Superior temporal gyrus (tissue), 1 donor: ENCODE data around the gene YBX2.
A peak's percentile ranks its signal among the peaks of the same experiment; 100 is the strongest.

Experiments used
- DNase-seq: peaks from one replicate; pipeline ENCODE4 v3.0.0-alpha.2; 2016; ENCODE audit errors: extremely low spot score

Gene YBX2

GRCh38 chr17:7322520-7323194 lies 28.2 kb upstream of the YBX2 start:
- no peak for DNase-seq

- no peak for DNase-seq
These were observed 27.0 kb upstream of the YBX2 start for GRCh38 chr17:7321466-7321865.

GRCh38 chr17:7318121-7318860 lies 23.9 kb upstream of the YBX2 start:
- no peak for DNase-seq

- no peak for DNase-seq
These were observed 22.8 kb upstream of the YBX2 start for GRCh38 chr17:7317161-7317803.

- DNase-seq = no peak
These were observed 21.3 kb upstream of the YBX2 start for GRCh38 chr17:7315570-7316235.

GRCh38 chr17:7314719-7315569 lies 20.5 kb upstream of the YBX2 start, which contains the start of gene GPS2:
Gene GPS2 (minus strand): TSS chr17:7315360. CDS start chr17:7315052, 308 bp downstream.
- DNase-seq = peak; percentile 84

GRCh38 chr17:7313890-7314718 lies 19.7 kb upstream of the YBX2 start:
- no peak for DNase-seq

- no peak for DNase-seq
These were observed 18.9 kb upstream of the YBX2 start for GRCh38 chr17:7313088-7313889.

GRCh38 chr17:7312432-7313087 lies 18.1 kb upstream of the YBX2 start:
- DNase-seq = no peak

GRCh38 chr17:7311110-7311705 lies 16.8 kb upstream of the YBX2 start:
- no peak for DNase-seq

- no peak for DNase-seq
These were observed 15.2 kb upstream of the YBX2 start for GRCh38 chr17:7309628-7310027.

- DNase-seq = peak; percentile 57
These were observed 14.4 kb upstream of the YBX2 start for GRCh38 chr17:7308625-7309433.

GRCh38 chr17:7307686-7308624 lies 13.5 kb upstream of the YBX2 start:
- no peak for DNase-seq

- peak; percentile 99 for DNase-seq
These were observed 12.7 kb upstream of the YBX2 start, which contains the start of gene EIF5A for GRCh38 chr17:7306911-7307685. Gene EIF5A (plus strand): TSS chr17:7307628. CDS start chr17:7309636, 2,008 bp downstream.

GRCh38 chr17:7304179-7304578 lies 9.7 kb upstream of the YBX2 start:
- DNase-seq = no peak
